ENCODE data around the gene RANBP3. TPM values are rescaled to one million over a fixed set of nuclear protein-coding genes. Genes with fewer than 3 reads are reported as not detected.

Gene RANBP3
- total and polyA plus RNA-seq, 2 of the 8 experiments (the other 6 are each of a cell fraction or from before 2014, with no cell fraction given), result 95.4 to 122 TPM

GRCh38 chr19:5995606-5996005 lies 17.7 kb upstream of the RANBP3 start:
- Histone ChIP-seq H2BK5ac (ENCODE audit: low read depth, low read length) (no peak overlapping the region), H2BK15ac (ENCODE audit: low read length) (no peak overlapping the region), H3K14ac (ENCODE audit: insufficient read length) (no peak overlapping the region), H2BK12ac (ENCODE audit: low read depth, low read length) (no peak overlapping the region), H3K4me1 (replicated peaks in 1 of 4; ENCODE audit: control insufficient read depth in 3 of 4, insufficient read depth in 4 of 4, low read length in 3 of 4) (no peaks in the 10 kb centered on the region; a peak in 1 of 7 replicates), H2AFZ (ENCODE audit: low read length) (no peak overlapping the region), H3K18ac (ENCODE audit: extremely low read depth, low read length) (no peak overlapping the region), H3K79me1 (ENCODE audit: low read depth, low read length) (no peaks in the 10 kb centered on the region), H3K27me3 (replicated peaks in 1 of 4; ENCODE audit: control insufficient read depth in 3 of 4, extremely low read depth in 1 of 4, insufficient read depth in 3 of 4, low read length in 3 of 4) (peaks cover 0 to 3% (median 0%) of the 10 kb centered on the region in 4 experiments; a peak in 1 of 7 replicates), H3K9ac (replicated peaks in 1 of 4; ENCODE audit: extremely low read depth in 1 of 4, low read depth in 3 of 4, low read length in 3 of 4) (no peak overlapping the region), H3K36me3 (ENCODE audit: control insufficient read depth in 2 of 4, insufficient read depth in 4 of 4, low read length in 3 of 4) (no peaks in the 10 kb centered on the region), H3K4me2 (ENCODE audit: insufficient read depth in 1 of 2, low read depth in 2 of 2, low read length in 2 of 2) (no peak overlapping the region), H4K91ac (replicated peaks; ENCODE audit: insufficient read length, low read length) (no peak overlapping the region), H3K4me3 (ENCODE audit: extremely low read depth in 1 of 4, insufficient read depth in 2 of 4, low read depth in 3 of 4, low read length in 4 of 4) (no peak overlapping the region), H4K8ac (ENCODE audit: extremely low read depth, insufficient read depth, low read length) (no peak overlapping the region), H4K20me1 (replicated peaks in 1 of 2; ENCODE audit: control insufficient read depth in 1 of 2, insufficient read depth in 2 of 2, low read length in 2 of 2) (no peaks in the 10 kb centered on the region), H3K9me3 (ENCODE audit: insufficient read depth in 2 of 2, low read depth in 1 of 2, low read length in 1 of 2) (0 out of 4 replicates have a peak, but pooled peaks cover 0 to 2% of the 10 kb centered on the region in 2 experiments), H3K27ac (ENCODE audit: low read depth, low read length) (no peak overlapping the region), H3K79me2 (ENCODE audit: control insufficient read depth in 1 of 2, insufficient read depth in 2 of 2, low read length in 2 of 2) (no peaks in the 10 kb centered on the region), H3K23me2 (ENCODE audit: low read depth, low read length) (no peaks in the 10 kb centered on the region; the same call in 1 of the 2 replicates), H3K23ac (ENCODE audit: insufficient read length) (no peak overlapping the region), H2AK5ac (ENCODE audit: low read depth, low read length) (no peak overlapping the region), H3K56ac (replicated peaks; ENCODE audit: insufficient read length, low read depth, low read length) (no peak overlapping the region), H4K5ac (ENCODE audit: insufficient read length, low read depth, low read length) (no peak overlapping the region), H2BK20ac (ENCODE audit: low read length) (no peak overlapping the region), H2BK120ac (replicated peaks; ENCODE audit: low read depth, low read length) (no peak overlapping the region), H3K4ac (replicated peaks; ENCODE audit: insufficient read length, low read depth, low read length) (no peak overlapping the region)
- ChIA-PET CTCF (ENCODE audit: partially characterized antibody) (interaction anchor here (1.4 to 7.7 kb wide), 3 partner anchors 8 to 24 kb away, joined by 4 to 108 read pairs (median 4); no protein-coding TSS in a partner anchor), POLR2A (ENCODE audit: partially characterized antibody) (no interaction called here)
- 91% methylated on average over 16 of the region's 16 CpGs; no CpG with 5 or more reads in 1 of the 2 experiments for whole genome bisulfite sequencing, 2 experiments (ENCODE audit: extremely low coverage in 1 of 2, insufficient coverage in 1 of 2, insufficient read length in 1 of 2, insufficient replicate concordance in 2 of 2, low coverage in 1 of 2, low lambda C conversion rate in 2 of 2, missing lambda C conversion rate in 1 of 2)
- FAIRE-seq (no peak), DNase-seq (ENCODE audit: low read depth in 1 of 2, low spot score in 2 of 2) (no peak)
- TF ChIP-seq TEAD4 (IDR thresholded peaks at IDR 0.05; ENCODE audit: low read depth, low read length), result no peak
- TF ChIP-seq FOSL1 (IDR thresholded peaks at IDR 0.05; ENCODE audit: insufficient read depth, low read depth, low read length), result no peak
- TF ChIP-seq ATF3 (IDR thresholded peaks at IDR 0.05; ENCODE audit: insufficient read depth, low read depth, low read length), result no peak
- TF ChIP-seq BCL11A (IDR thresholded peaks at IDR 0.05; ENCODE audit: low read depth in 2 of 2, low read length in 2 of 2), result no peak

Measured in H1 (cell line).